ENCODE data around the gene MAP1S.

The MAP1S gene

GRCh38 chr19:17685451-17686022, 33.7 kb upstream of the MAP1S start:
- no peak overlapping the region for H4K8ac ChIP-seq (ENCODE audit: low read length)
- no peak overlapping the region for H2BK5ac ChIP-seq (ENCODE audit: low read depth, low read length, poor library complexity, severe bottlenecking)
- 81% methylated on average over 14 of the region's 15 CpGs for WGBS
- no peak overlapping the region for H2BK15ac ChIP-seq (ENCODE audit: low read depth, poor library complexity, severe bottlenecking)
- peak overlapping the region in 1 of 2 experiments; percentile 50 for H3K18ac ChIP-seq (ENCODE audit: low read depth in 1 of 2, low read length in 2 of 2)
- no peaks in the 10 kb centered on the region for H3K36me3 ChIP-seq (ENCODE audit: control insufficient read depth in 1 of 2, insufficient read depth in 2 of 2, low read depth in 1 of 2, low read length in 2 of 2)
- no peak overlapping the region for H2BK120ac ChIP-seq (ENCODE audit: low read depth, low read length)
- H3K4ac ChIP-seq (ENCODE audit: low read depth in 1 of 2, low read length in 2 of 2) = no peak overlapping the region
- H3K79me1 ChIP-seq (replicated peaks; ENCODE audit: low read length, poor library complexity, severe bottlenecking) = no peaks in the 10 kb centered on the region
- no peak for DNase-seq
- H2BK12ac ChIP-seq (ENCODE audit: low read length in 2 of 2) = no peak overlapping the region
- H2AFZ ChIP-seq (ENCODE audit: low read depth, low read length) = no peak overlapping the region
- peaks cover 23% of the 10 kb centered on the region for H3K4me1 ChIP-seq (ENCODE audit: control insufficient read depth, insufficient read depth, low read depth, low read length)
- H4K91ac ChIP-seq (ENCODE audit: low read length) = no peak overlapping the region
- H3K9me3 ChIP-seq (ENCODE audit: control insufficient read depth, low read length) = no peaks in the 10 kb centered on the region
- no peak overlapping the region for H3K23ac ChIP-seq (ENCODE audit: low read length in 2 of 2)
- no peak overlapping the region for H2AK5ac ChIP-seq (ENCODE audit: low read length, severe bottlenecking)
- no peak overlapping the region for H3K4me2 ChIP-seq (ENCODE audit: low read length, poor library complexity, severe bottlenecking)
- peaks cover 63 to 76% of the 10 kb centered on the region in 2 experiments for H3K27me3 ChIP-seq (ENCODE audit: control insufficient read depth in 1 of 2, insufficient read depth in 1 of 2, low read length in 2 of 2)
- no peak overlapping the region for H3K9ac ChIP-seq (ENCODE audit: low read length)
- H3K14ac ChIP-seq (ENCODE audit: low read length in 2 of 2) = no peak overlapping the region
- no peak overlapping the region for H3K4me3 ChIP-seq (ENCODE audit: insufficient read depth in 1 of 2, low read depth in 1 of 2, low read length in 2 of 2)
- H3K27ac ChIP-seq (ENCODE audit: low read length, poor library complexity, severe bottlenecking) = no peak overlapping the region

GRCh38 chr19:17686023-17686521, 33.2 kb upstream of the MAP1S start:
- Histone ChIP-seq H3K4me1 (ENCODE audit: control insufficient read depth, insufficient read depth, low read depth, low read length) (peaks cover 23% of the 10 kb centered on the region), H3K27me3 (ENCODE audit: control insufficient read depth in 1 of 2, insufficient read depth in 1 of 2, low read length in 2 of 2) (peaks cover 66 to 73% of the 10 kb centered on the region in 2 experiments), H4K8ac (ENCODE audit: low read length) (no peak overlapping the region), H3K9ac (ENCODE audit: low read length) (peak overlapping the region; percentile 57), H2BK120ac (ENCODE audit: low read depth, low read length) (no peak overlapping the region), H3K4me3 (ENCODE audit: insufficient read depth in 1 of 2, low read depth in 1 of 2, low read length in 2 of 2) (peak overlapping the region in 1 of 2 experiments; percentile 50), H3K79me1 (replicated peaks; ENCODE audit: low read length, poor library complexity, severe bottlenecking) (no peaks in the 10 kb centered on the region), H2BK12ac (ENCODE audit: low read length in 2 of 2) (no peak overlapping the region), H3K14ac (ENCODE audit: low read length in 2 of 2) (no peak overlapping the region), H3K4me2 (ENCODE audit: low read length, poor library complexity, severe bottlenecking) (peak overlapping the region; percentile 48), H2AFZ (ENCODE audit: low read depth, low read length) (no peak overlapping the region), H2BK15ac (ENCODE audit: low read depth, poor library complexity, severe bottlenecking) (no peak overlapping the region), H2BK5ac (ENCODE audit: low read depth, low read length, poor library complexity, severe bottlenecking) (no peak overlapping the region), H3K9me3 (ENCODE audit: control insufficient read depth, low read length) (no peaks in the 10 kb centered on the region), H3K23ac (ENCODE audit: low read length in 2 of 2) (peak overlapping the region in 1 of 2 experiments; percentile 70), H3K4ac (ENCODE audit: low read depth in 1 of 2, low read length in 2 of 2) (no peak overlapping the region), H3K36me3 (ENCODE audit: control insufficient read depth in 1 of 2, insufficient read depth in 2 of 2, low read depth in 1 of 2, low read length in 2 of 2) (no peaks in the 10 kb centered on the region), H4K91ac (ENCODE audit: low read length) (no peak overlapping the region), H3K18ac (ENCODE audit: low read depth in 1 of 2, low read length in 2 of 2) (peak overlapping the region in 1 of 2 experiments; percentile 50), H2AK5ac (ENCODE audit: low read length, severe bottlenecking) (no peak overlapping the region), H3K27ac (ENCODE audit: low read length, poor library complexity, severe bottlenecking) (no peak overlapping the region)
- peak; percentile 42 for DNase-seq
- WGBS = 3% methylated on average over 2 of the region's 12 CpGs

GRCh38 chr19:17686592-17687024, 32.7 kb upstream of the MAP1S start:
- Histone ChIP-seq H3K4me3 (ENCODE audit: insufficient read depth in 1 of 2, low read depth in 1 of 2, low read length in 2 of 2) (peak overlapping the region in 1 of 2 experiments; percentile 50), H3K4me2 (ENCODE audit: low read length, poor library complexity, severe bottlenecking) (peak overlapping the region; percentile 48), H3K4me1 (ENCODE audit: control insufficient read depth, insufficient read depth, low read depth, low read length) (peaks cover 23% of the 10 kb centered on the region), H2BK120ac (ENCODE audit: low read depth, low read length) (no peak overlapping the region), H3K14ac (ENCODE audit: low read length in 2 of 2) (no peak overlapping the region), H3K9ac (ENCODE audit: low read length) (peak overlapping the region; percentile 57), H2BK12ac (ENCODE audit: low read length in 2 of 2) (no peak overlapping the region), H3K36me3 (ENCODE audit: control insufficient read depth in 1 of 2, insufficient read depth in 2 of 2, low read depth in 1 of 2, low read length in 2 of 2) (no peaks in the 10 kb centered on the region), H3K79me1 (replicated peaks; ENCODE audit: low read length, poor library complexity, severe bottlenecking) (no peaks in the 10 kb centered on the region), H4K8ac (ENCODE audit: low read length) (no peak overlapping the region), H2BK5ac (ENCODE audit: low read depth, low read length, poor library complexity, severe bottlenecking) (no peak overlapping the region), H2AFZ (ENCODE audit: low read depth, low read length) (no peak overlapping the region), H3K9me3 (ENCODE audit: control insufficient read depth, low read length) (no peaks in the 10 kb centered on the region), H3K18ac (ENCODE audit: low read depth in 1 of 2, low read length in 2 of 2) (no peak overlapping the region), H2BK15ac (ENCODE audit: low read depth, poor library complexity, severe bottlenecking) (no peak overlapping the region), H4K91ac (ENCODE audit: low read length) (no peak overlapping the region), H3K4ac (ENCODE audit: low read depth in 1 of 2, low read length in 2 of 2) (no peak overlapping the region), H3K27me3 (ENCODE audit: control insufficient read depth in 1 of 2, insufficient read depth in 1 of 2, low read length in 2 of 2) (peaks cover 66 to 67% of the 10 kb centered on the region in 2 experiments), H2AK5ac (ENCODE audit: low read length, severe bottlenecking) (no peak overlapping the region), H3K27ac (ENCODE audit: low read length, poor library complexity, severe bottlenecking) (no peak overlapping the region), H3K23ac (ENCODE audit: low read length in 2 of 2) (peak overlapping the region in 1 of 2 experiments; percentile 70)
- peak; percentile 46 for DNase-seq
- 0% methylated on average over 14 of the region's 28 CpGs for WGBS

GRCh38 chr19:17687141-17687856, 32.0 kb upstream of the MAP1S start:
- H3K79me1 ChIP-seq (replicated peaks; ENCODE audit: low read length, poor library complexity, severe bottlenecking) = no peaks in the 10 kb centered on the region
- no peak overlapping the region for H2BK15ac ChIP-seq (ENCODE audit: low read depth, poor library complexity, severe bottlenecking)
- no peak overlapping the region for H2BK5ac ChIP-seq (ENCODE audit: low read depth, low read length, poor library complexity, severe bottlenecking)
- DNase-seq = no peak
- no peak overlapping the region for H3K4me2 ChIP-seq (ENCODE audit: low read length, poor library complexity, severe bottlenecking)
- H2AK5ac ChIP-seq (ENCODE audit: low read length, severe bottlenecking) = no peak overlapping the region
- no peaks in the 10 kb centered on the region for H3K9me3 ChIP-seq (ENCODE audit: control insufficient read depth, low read length)
- no peak overlapping the region for H3K18ac ChIP-seq (ENCODE audit: low read depth in 1 of 2, low read length in 2 of 2)
- H3K27me3 ChIP-seq (ENCODE audit: control insufficient read depth in 1 of 2, insufficient read depth in 1 of 2, low read length in 2 of 2) = peaks cover 65 to 69% of the 10 kb centered on the region in 2 experiments
- no peak overlapping the region for H2AFZ ChIP-seq (ENCODE audit: low read depth, low read length)
- no peak overlapping the region for H4K91ac ChIP-seq (ENCODE audit: low read length)
- no peak overlapping the region for H3K23ac ChIP-seq (ENCODE audit: low read length in 2 of 2)
- H3K4ac ChIP-seq (ENCODE audit: low read depth in 1 of 2, low read length in 2 of 2) = no peak overlapping the region
- 2% methylated on average over 16 of the region's 24 CpGs for WGBS
- peak overlapping the region in 1 of 2 experiments; percentile 29 for H3K4me3 ChIP-seq (ENCODE audit: insufficient read depth in 1 of 2, low read depth in 1 of 2, low read length in 2 of 2)
- H4K8ac ChIP-seq (ENCODE audit: low read length) = no peak overlapping the region
- no peak overlapping the region for H3K14ac ChIP-seq (ENCODE audit: low read length in 2 of 2)
- no peak overlapping the region for H3K9ac ChIP-seq (ENCODE audit: low read length)
- H3K4me1 ChIP-seq (ENCODE audit: control insufficient read depth, insufficient read depth, low read depth, low read length) = peaks cover 23% of the 10 kb centered on the region
- H3K27ac ChIP-seq (ENCODE audit: low read length, poor library complexity, severe bottlenecking) = no peak overlapping the region
- H2BK12ac ChIP-seq (ENCODE audit: low read length in 2 of 2) = no peak overlapping the region
- H2BK120ac ChIP-seq (ENCODE audit: low read depth, low read length) = no peak overlapping the region
- H3K36me3 ChIP-seq (ENCODE audit: control insufficient read depth in 1 of 2, insufficient read depth in 2 of 2, low read depth in 1 of 2, low read length in 2 of 2) = no peaks in the 10 kb centered on the region

All from mesenchymal stem cell (in vitro differentiated cells and primary cell).